Measurements from ENCODE around the gene KRTAP5-11.
"Not testable (repeated sequence)": the region's sequence is repeated elsewhere in the genome, so short reads cannot be mapped to it uniquely, and the experiment has no call there.

KRTAP5-11 gene

GRCh38 chr11:71580057-71581003 lies 2.3 kb downstream of the KRTAP5-11 start:
- peak; percentile 57 for DNase-seq (ENCODE audit: low read depth)

- DNase-seq (ENCODE audit: low read depth) = not testable (repeated sequence)
Observed at GRCh38 chr11:71579513-71579912, 3.2 kb downstream of the KRTAP5-11 start.

- no peak for DNase-seq (ENCODE audit: low read depth)
Observed at GRCh38 chr11:71577469-71578004, 5.1 kb downstream of the KRTAP5-11 start.

DNA sequence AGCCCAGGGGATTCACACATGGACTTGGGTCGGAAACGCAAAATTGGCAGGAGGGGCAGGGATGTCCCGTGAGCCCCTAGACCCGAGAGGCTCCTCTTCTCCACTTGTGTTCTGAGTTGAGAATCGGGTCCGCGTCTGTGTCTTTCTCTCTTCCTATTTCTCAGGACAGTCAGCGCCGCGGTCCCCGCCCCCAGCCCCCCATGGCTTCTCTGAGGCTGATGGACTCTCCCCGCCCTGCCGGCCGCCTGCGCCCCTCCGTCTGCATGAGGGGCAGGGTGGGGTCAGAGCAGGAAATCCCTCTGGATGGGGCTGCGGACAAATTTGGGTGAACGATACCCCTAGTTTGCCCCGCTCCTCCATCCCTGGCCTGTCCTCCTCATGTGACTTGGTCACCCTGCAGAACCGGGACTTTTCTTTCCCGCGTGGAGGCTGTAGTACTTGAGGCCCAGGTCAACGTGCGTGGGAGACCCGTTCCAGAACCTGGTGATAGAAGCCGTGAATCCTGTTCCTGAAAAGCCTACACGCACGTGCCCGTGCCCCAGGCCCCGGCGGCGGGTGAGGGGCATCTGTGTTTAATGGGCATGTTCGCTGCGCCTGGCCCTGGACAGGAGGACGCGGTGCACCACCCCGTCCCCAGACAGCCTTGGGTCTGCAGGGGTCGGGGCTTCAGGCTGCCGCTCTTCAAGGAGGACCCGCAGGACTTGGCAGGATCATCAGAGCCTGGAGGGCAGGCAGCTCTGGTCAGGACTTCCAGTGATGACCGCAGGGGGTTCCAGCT lies 5.8 kb downstream of the KRTAP5-11 start:
- not testable (repeated sequence) for DNase-seq (ENCODE audit: low read depth)

DNA sequence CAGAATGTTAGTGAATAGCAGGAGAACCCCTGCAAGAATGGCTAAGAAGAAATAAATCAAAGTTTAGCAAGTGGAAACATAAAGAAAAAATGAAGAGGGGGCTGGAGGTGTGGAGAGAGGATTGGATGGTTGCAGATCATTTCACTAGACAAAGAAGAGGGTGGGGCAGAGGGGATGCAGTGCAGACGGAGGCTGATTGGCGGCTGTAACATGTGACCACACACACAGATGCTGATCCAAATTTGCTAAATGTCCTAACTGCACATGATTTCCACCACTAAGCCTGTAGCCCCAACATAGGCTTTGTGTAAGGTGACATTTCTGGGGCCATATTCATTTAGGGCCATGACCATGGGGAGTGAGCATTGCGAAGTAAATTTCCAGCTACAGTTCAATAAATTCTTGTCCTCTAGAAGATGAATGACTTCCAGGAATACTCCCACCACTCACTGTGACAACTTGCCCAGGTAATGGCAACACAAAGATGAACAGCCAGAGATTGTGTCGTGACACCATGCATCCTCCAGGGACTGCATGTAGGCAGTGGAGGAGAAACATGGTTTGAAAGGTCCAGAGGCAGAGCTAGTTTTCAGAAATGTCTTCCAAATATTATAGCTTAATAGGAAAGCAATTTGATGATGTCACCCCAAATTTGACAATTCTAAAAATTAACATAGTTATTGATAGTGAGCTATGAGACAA lies 6.8 kb downstream of the KRTAP5-11 start:
- no peak for DNase-seq (ENCODE audit: low read depth)

GRCh38 chr11:71574418-71574817 lies 8.3 kb downstream of the KRTAP5-11 start:
- DNase-seq (ENCODE audit: low read depth) = no peak

- no peak for DNase-seq (ENCODE audit: low read depth)
Observed at GRCh38 chr11:71572811-71573210, 9.9 kb downstream of the KRTAP5-11 start.

- not testable (repeated sequence) for DNase-seq (ENCODE audit: low read depth)
Observed at GRCh38 chr11:71571101-71571850, 11.4 kb downstream of the KRTAP5-11 start.

DNA sequence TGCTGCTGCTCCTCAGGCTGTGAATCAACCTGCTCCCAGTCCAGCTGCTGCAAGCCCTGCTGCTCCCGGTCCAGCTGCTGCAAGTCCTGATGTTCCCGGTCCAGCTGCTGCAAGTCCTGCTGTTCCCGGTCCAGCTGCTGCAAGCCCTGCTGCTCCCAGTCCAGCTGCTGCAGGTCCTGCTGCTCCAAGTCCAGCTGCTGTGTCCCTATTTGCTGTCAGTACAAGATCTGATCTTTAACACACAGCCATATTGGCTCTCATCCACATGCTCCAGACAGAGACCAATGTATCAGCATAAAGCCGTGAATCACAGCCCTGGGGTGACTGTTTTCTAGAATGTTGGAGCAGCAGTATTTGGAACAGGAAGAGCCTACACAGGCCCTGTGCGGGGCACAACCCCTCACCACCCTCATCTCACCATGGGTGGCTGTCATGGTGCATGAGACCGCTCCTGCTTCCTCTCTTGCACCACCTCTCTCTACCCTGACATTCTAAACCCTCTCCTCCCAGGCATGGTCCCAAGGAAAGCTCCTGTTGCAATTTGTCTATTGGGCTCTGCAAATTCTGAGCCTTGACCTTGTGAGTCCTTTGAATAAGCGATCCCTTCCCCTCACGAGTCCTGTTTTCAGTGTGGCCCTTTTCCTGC lies 13.8 kb downstream of the KRTAP5-11 start:
- DNase-seq (ENCODE audit: low read depth) = no peak

DNA sequence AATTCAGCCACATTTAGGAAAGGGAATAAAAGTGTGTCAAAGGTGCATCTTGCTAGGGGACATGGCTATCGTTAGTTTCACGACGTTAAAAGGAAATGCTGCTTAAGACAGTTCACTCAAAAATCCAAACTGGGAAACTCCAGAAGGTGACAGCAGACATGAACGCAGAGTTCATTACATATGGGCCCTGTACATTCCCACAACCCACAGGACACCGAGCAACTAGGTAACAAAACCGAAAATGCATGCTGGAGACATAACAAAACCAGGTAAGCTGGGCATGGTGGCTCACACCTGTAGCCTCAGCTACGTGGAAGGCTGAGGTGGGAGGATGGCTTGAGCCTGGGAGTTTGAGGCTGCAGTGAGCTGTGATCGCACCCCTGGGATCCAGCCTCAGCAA lies 15.0 kb downstream of the KRTAP5-11 start:
- not testable (repeated sequence) for DNase-seq (ENCODE audit: low read depth)

- not testable (repeated sequence) for DNase-seq (ENCODE audit: low read depth)
Observed at GRCh38 chr11:71566626-71567599, 15.8 kb downstream of the KRTAP5-11 start.

GRCh38 chr11:71566081-71566620 lies 16.5 kb downstream of the KRTAP5-11 start:
- no peak for DNase-seq (ENCODE audit: low read depth)

GRCh38 chr11:71565263-71565662 lies 17.4 kb downstream of the KRTAP5-11 start, which contains the start of gene KRTAP5-10:
KRTAP5-10 (plus strand) TSS chr11:71565563; CDS start chr11:71565588, 25 bp downstream.
- no peak for DNase-seq (ENCODE audit: low read depth)

DNA sequence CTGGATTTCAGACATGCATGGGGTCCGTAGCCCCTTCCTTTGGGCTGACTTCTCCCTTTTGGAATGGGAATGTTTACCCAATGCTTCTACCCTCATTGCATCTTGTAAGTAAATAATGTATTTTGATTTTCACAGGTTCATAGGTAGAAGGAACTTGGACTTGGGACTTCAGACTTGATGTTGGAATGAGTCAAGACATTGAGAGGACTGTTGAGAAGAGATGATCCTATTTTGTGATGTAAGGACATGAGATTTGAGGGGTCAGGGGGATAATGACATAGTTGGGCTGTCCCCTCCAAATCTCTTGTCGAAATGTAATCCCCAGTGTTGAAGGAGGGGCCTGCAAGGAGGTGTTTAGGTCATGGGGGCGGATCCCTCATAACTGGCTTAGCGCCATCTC lies 18.2 kb downstream of the KRTAP5-11 start:
- no peak for DNase-seq (ENCODE audit: low read depth)

- DNase-seq (ENCODE audit: low read depth) = no peak
Observed at GRCh38 chr11:71563406-71563805, 19.3 kb downstream of the KRTAP5-11 start.

GRCh38 chr11:71562120-71562519 lies 20.6 kb downstream of the KRTAP5-11 start:
- DNase-seq (ENCODE audit: low read depth) = no peak

GRCh38 chr11:71558996-71559395 lies 23.7 kb downstream of the KRTAP5-11 start:
- no peak for DNase-seq (ENCODE audit: low read depth)

GRCh38 chr11:71557257-71557656 lies 25.4 kb downstream of the KRTAP5-11 start:
- DNase-seq (ENCODE audit: low read depth) = no peak

DNA sequence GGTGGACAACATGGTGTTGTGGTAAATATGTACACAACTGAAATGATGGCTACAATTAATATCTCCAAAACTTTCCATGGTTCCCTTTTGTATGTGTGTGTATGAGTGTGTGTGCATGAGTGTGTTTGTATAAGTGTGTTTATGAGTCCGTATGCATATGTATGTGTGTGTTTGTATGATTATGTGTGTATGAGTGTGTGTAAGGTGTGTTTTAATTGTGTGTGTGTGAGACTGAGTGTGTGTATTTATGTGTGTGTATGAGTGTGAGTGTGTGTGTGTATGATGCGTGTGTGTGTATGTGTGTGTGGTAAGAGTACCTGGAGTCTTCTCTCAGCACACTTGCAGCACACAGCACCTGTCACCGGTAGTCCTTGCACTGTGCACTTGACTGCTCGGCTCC lies 26.7 kb downstream of the KRTAP5-11 start:
- no peak for DNase-seq (ENCODE audit: low read depth)
